Activated B cell treated with CpG ODN at 0.5 μM for 24 hours (primary cell): ENCODE results near the gene C1QTNF12. TPM values are rescaled to one million over a fixed set of nuclear protein-coding genes. Genes with fewer than 3 reads are reported as not detected.

ENCODE experiments used
- ATAC-seq: fragments of 200-7000 bp; cut with Tn5 transposase; one replicate; pipeline ENCODE4 v1.10.0; 2021; ENCODE audit warnings: low read depth, mild to moderate bottlenecking, moderate library complexity
- CTCF ChIA-PET: fragments of 350-600 bp; sonication (Branson Sonifier 250); formaldehyde crosslinking; loops from one replicate; lab custom pipeline; 2021; ENCODE audit warnings: antibody characterized with exemption; lab: Charles Lee
- POLR2A ChIA-PET: fragments of 350-600 bp; sonication (Branson Sonifier 250); formaldehyde crosslinking; loops from one replicate; lab custom pipeline; 2021; ENCODE audit warnings: antibody characterized with exemption; lab: Charles Lee
- DNase-seq: peaks from one replicate; pipeline ENCODE4 v3.0.0; 2022
- H3K27ac Mint-ChIP-seq: one replicate; pipeline ENCODE4 v1.8.0; 2020; ENCODE audit warnings: mixed read lengths
- H3K27me3 Mint-ChIP-seq: one replicate; pipeline ENCODE4 v1.8.0; 2021; ENCODE audit warnings: mixed read lengths
- H3K36me3 Mint-ChIP-seq: one replicate; pipeline ENCODE4 v1.8.0; 2021; ENCODE audit warnings: low read depth, mixed read lengths
- H3K4me1 Mint-ChIP-seq: one replicate; pipeline ENCODE4 v1.8.0; 2021; ENCODE audit warnings: mixed read lengths
- H3K4me3 Mint-ChIP-seq: one replicate; pipeline ENCODE4 v1.8.0; 2020; ENCODE audit warnings: mild to moderate bottlenecking, mixed read lengths
- H3K9me3 Mint-ChIP-seq: one replicate; pipeline ENCODE4 v1.8.0; 2020; ENCODE audit warnings: mixed read lengths
- intact Hi-C: fragments of 100-400 bp; cut with micrococcal nuclease; formaldehyde crosslinking; loops from one replicate; pipeline ENCODE4 v1.15.1; 2024
- total RNA-seq: library from RNA; stranded (reverse); gene quantifications from 2 replicates; pipeline ENCODE4 v1.2.3, GENCODE V29; 2022
- TF ChIP-seq, protein P1 (sequence below): fragments of 200-600 bp; IDR thresholded peaks from one replicate; pipeline ENCODE4 v1.8.0; 2022; ENCODE audit warnings: antibody characterized with exemption, mild to moderate bottlenecking

C1QTNF12 gene
- total RNA-seq, 1 donor from 2014 or later: 2.5 TPM

DNA sequence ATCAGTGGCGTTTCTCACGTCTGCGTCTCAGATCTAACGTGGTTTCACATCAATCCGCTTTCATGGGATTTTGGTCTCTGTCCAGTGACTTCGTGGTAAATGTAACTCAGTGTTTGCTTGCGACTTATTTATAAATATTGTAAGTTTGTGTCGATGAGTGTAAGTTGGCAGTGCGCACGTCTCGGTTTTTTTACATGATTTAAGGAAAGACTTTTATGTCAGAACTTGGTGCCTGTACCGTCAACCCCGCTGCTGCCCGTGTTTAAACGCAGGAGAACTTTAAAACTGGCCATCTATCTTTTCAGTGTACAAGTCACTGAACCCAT, 13.0 kb downstream of the C1QTNF12 start:
- CTCF ChIA-PET: no interaction called here
- intact Hi-C loops: loop anchor here (5.0 kb wide), 1 partner anchor 91 kb away; no protein-coding TSS in a partner anchor
- H3K4me3 Mint-ChIP-seq: peak overlapping the region; percentile 56
- no peaks in the 10 kb centered on the region for H3K9me3 Mint-ChIP-seq
- H3K27ac Mint-ChIP-seq: peak overlapping the region; percentile 46
- no peaks in the 10 kb centered on the region for H3K27me3 Mint-ChIP-seq
- peaks cover 34% of the 10 kb centered on the region for H3K36me3 Mint-ChIP-seq
- POLR2A ChIA-PET: no interaction called here
- TF ChIP-seq, protein P1, sequence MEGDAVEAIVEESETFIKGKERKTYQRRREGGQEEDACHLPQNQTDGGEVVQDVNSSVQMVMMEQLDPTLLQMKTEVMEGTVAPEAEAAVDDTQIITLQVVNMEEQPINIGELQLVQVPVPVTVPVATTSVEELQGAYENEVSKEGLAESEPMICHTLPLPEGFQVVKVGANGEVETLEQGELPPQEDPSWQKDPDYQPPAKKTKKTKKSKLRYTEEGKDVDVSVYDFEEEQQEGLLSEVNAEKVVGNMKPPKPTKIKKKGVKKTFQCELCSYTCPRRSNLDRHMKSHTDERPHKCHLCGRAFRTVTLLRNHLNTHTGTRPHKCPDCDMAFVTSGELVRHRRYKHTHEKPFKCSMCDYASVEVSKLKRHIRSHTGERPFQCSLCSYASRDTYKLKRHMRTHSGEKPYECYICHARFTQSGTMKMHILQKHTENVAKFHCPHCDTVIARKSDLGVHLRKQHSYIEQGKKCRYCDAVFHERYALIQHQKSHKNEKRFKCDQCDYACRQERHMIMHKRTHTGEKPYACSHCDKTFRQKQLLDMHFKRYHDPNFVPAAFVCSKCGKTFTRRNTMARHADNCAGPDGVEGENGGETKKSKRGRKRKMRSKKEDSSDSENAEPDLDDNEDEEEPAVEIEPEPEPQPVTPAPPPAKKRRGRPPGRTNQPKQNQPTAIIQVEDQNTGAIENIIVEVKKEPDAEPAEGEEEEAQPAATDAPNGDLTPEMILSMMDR: no peak
- DNase-seq (no peak), ATAC-seq (no peak)
- peaks cover 48% of the 10 kb centered on the region for H3K4me1 Mint-ChIP-seq

DNA sequence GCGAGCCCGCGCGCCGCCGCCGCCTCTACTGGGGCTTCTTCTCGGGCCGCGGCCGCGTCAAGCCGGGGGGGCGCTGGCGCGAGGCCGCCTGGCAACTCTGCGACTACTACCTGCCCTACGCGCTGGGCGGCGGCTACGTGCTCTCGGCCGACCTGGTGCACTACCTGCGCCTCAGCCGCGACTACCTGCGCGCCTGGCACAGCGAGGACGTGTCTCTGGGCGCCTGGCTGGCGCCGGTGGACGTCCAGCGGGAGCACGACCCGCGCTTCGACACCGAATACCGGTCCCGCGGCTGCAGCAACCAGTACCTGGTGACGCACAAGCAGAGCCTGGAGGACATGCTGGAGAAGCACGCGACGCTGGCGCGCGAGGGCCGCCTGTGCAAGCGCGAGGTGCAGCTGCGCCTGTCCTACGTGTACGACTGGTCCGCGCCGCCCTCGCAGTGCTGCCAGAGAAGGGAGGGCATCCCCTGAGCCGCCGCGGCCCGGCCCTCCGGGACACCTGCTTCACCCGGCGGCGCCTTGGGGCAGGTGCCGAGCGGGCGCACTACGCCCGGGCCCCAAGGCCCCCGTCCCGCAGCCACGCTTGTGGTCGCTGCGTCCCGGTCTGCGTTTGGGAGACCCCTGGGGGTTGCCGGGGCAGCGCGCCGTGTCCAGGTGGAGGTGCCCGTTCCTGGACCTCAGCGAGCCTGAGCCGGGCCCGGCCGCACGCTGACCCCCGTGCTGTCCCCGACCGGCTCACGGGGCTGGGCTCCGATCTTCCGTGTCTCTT, 13.5 kb downstream of the C1QTNF12 start:
- Mint-ChIP-seq H3K27me3 (no peaks in the 10 kb centered on the region), H3K9me3 (no peaks in the 10 kb centered on the region), H3K36me3 (peaks cover 35% of the 10 kb centered on the region), H3K4me3 (peak overlapping the region; percentile 69), H3K27ac (peak overlapping the region; percentile 46), H3K4me1 (peaks cover 43% of the 10 kb centered on the region)
- intact Hi-C loops: loop anchor here (1.0 to 5.0 kb wide), 3 partner anchors 72 to 117 kb away; partner anchors contain the start of gene C1orf159
- DNase-seq (no peak), ATAC-seq (no peak)
- ChIA-PET POLR2A (interaction anchor here (2.2 kb wide), 1 partner anchor 111 kb away, joined by 16 read pairs; no protein-coding TSS in a partner anchor), CTCF (no interaction called here)
- TF ChIP-seq, protein P1: no peak

DNA sequence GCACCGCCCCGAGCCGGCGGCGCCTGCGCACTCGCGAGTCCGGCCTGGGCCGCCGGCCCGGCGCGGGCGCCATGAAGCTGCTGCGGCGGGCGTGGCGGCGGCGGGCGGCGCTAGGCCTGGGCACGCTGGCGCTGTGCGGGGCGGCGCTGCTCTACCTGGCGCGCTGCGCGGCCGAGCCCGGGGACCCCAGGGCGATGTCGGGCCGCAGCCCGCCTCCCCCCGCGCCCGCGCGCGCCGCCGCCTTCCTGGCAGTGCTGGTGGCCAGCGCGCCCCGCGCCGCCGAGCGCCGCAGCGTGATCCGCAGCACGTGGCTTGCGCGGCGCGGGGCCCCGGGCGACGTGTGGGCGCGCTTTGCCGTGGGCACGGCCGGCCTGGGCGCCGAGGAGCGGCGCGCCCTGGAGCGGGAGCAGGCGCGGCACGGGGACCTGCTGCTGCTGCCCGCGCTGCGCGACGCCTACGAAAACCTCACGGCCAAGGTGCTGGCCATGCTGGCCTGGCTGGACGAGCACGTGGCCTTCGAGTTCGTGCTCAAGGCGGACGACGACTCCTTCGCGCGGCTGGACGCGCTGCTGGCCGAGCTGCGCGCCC, 14.2 kb downstream of the C1QTNF12 start, which contains the start of gene B3GALT6:
Gene B3GALT6, plus strand, starts transcription at position 30 of the 588 bp plus-strand sequence. Its CDS starts 42 bp downstream, at position 72.
- H3K4me1 Mint-ChIP-seq: peaks cover 40% of the 10 kb centered on the region
- peak within 1 kb of the TSS; percentile 83 for H3K27ac Mint-ChIP-seq
- H3K4me3 Mint-ChIP-seq: peak within 1 kb of the TSS; percentile 92
- TF ChIP-seq, protein P1: no peak
- ATAC-seq (no peak), DNase-seq (no peak)
- ChIA-PET CTCF (interaction anchor here (0.6 kb wide), 1 partner anchor 110 kb away, joined by 3 read pairs; no protein-coding TSS in a partner anchor), POLR2A (interaction anchor here (1.4 to 2.2 kb wide), 5 partner anchors 23 to 116 kb away, joined by 5 to 16 read pairs (median 8); partner anchors contain the start of genes C1orf159 and TNFRSF18)
- H3K9me3 Mint-ChIP-seq: no peaks in the 10 kb centered on the region
- no peaks in the 10 kb centered on the region for H3K27me3 Mint-ChIP-seq
- intact Hi-C loops: loop anchor here (1.0 to 5.0 kb wide), 3 partner anchors 73 to 116 kb away; partner anchors contain the start of gene C1orf159
- H3K36me3 Mint-ChIP-seq: peaks cover 39% of the 10 kb centered on the region

DNA sequence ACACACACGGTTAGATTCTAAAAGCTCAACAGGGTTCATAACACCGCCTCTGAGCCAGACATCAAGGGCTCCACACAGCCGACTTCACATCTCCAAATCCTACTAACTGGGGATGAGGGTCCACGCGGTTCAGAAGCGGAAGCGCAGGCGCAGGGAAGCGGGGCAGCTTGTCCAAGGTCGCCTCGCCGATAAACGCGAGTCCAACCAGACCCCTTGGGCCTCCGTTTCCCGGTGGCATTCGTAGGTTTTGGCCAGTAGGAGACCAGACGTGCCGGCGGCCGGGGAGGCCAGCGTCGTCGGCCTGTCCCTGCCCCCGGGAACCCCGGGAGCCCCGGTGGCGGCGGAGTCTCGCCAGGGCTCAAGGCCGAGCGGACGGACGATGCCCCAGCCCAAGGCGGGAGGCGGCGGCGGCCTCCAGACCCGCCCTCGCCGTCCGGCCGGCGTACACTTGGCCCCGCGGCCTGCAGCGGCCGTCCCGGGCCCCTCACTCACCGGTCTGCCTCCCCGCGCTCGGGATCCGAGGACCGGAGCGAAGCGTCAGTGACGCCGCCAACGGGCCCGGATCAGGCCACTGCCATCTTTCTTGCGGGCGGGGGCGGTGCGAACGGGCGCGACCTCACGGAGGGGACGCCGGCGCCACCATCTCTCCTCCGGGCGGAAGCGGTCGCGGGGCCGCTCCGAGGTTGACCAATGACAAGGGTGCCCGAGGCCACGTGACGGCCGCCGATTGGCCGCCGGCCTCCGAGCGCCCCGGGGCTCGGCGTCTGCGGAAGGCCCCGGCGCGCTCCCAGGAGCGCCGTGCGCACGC, 14.9 kb downstream of the C1QTNF12 start, which contains the start of gene SDF4:
Gene SDF4, minus strand, starts transcription at position 602 of the 808 bp plus-strand sequence. CDS start 3,229 bp downstream, outside the sequence.
- peak; percentile 94 for ATAC-seq
- Mint-ChIP-seq H3K9me3 (no peaks in the 10 kb centered on the region), H3K27ac (peak within 1 kb of the TSS; percentile 83), H3K36me3 (peaks cover 41% of the 10 kb centered on the region), H3K4me3 (peak within 1 kb of the TSS; percentile 92), H3K27me3 (no peaks in the 10 kb centered on the region), H3K4me1 (peaks cover 35% of the 10 kb centered on the region)
- POLR2A ChIA-PET: interaction anchor here (0.6 to 2.2 kb wide), 12 partner anchors 9 to 116 kb away, joined by 3 to 16 read pairs (median 6); partner anchors contain the start of genes C1orf159 and TNFRSF18
- intact Hi-C loops: loop anchor here (1.0 to 5.0 kb wide), 4 partner anchors 23 to 115 kb away; partner anchors contain the start of gene C1orf159
- TF ChIP-seq, protein P1: no peak
- peak; percentile 91 for DNase-seq
- CTCF ChIA-PET: interaction anchor here (0.6 to 1.9 kb wide), 3 partner anchors 109 to 167 kb away, joined by 3 to 6 read pairs (median 3); no protein-coding TSS in a partner anchor
